Measurements from ENCODE around the gene HNRNPAB.

HNRNPAB gene

GRCh38 chr5:178204182-178204934, at the start of gene HNRNPAB:
TSS of gene HNRNPAB (plus strand) at chr5:178204533. CDS start at chr5:178204838, 305 bp downstream.
- H3K9me3 Mint-ChIP-seq = no peaks in the 10 kb centered on the region
- peak; percentile 89 for ATAC-seq (replicated peaks; ENCODE audit: extremely low read depth, poor library complexity, severe bottlenecking)
- peaks cover 32% of the 10 kb centered on the region for H3K4me1 Mint-ChIP-seq
- peak within 1 kb of the TSS; percentile 98 for H3K4me3 Mint-ChIP-seq
- peaks cover 46% of the 10 kb centered on the region for H3K36me3 Mint-ChIP-seq (ENCODE audit: insufficient read depth)
- DNase-seq (ENCODE audit: low spot score in 2 of 2) = peak; percentile 94 to 98
- peak within 1 kb of the TSS; percentile 99 for H3K27ac Mint-ChIP-seq (ENCODE audit: low read depth)
- H3K27me3 Mint-ChIP-seq = no peaks in the 10 kb centered on the region

- Mint-ChIP-seq H3K27ac (ENCODE audit: low read depth) (no peak overlapping the region), H3K4me3 (no peak overlapping the region), H3K9me3 (no peaks in the 10 kb centered on the region), H3K36me3 (ENCODE audit: insufficient read depth) (peaks cover 14% of the 10 kb centered on the region), H3K4me1 (peaks cover 31% of the 10 kb centered on the region), H3K27me3 (no peaks in the 10 kb centered on the region)
- DNase-seq (ENCODE audit: low spot score in 2 of 2) = no peak
- no peak for ATAC-seq (replicated peaks; ENCODE audit: extremely low read depth, poor library complexity, severe bottlenecking)
Observed at GRCh38 chr5:178155065-178155464, 49.3 kb upstream of the HNRNPAB start.

DNA sequence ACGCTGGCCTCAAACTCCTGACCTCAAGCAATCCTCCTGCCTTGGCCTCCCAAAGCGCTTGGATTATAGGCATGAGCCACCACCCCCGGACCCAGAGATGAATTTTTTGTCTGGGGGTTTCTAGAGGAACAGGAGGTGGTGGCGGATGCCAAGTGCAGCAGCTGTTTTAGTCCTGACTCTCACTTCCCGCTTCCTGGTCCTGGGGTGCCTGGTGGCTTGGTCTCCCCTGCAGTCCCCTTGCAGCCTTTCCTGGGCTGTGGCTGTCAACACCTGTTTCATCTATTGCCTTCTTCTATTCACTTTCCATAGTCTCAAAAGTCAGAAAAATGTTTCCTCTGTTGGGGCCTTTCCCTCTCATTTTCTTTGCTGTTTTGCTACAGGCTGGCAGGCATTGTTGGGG, 44.2 kb upstream of the HNRNPAB start:
- no peak for ATAC-seq (replicated peaks; ENCODE audit: extremely low read depth, poor library complexity, severe bottlenecking)
- peaks cover 31% of the 10 kb centered on the region for H3K27me3 Mint-ChIP-seq
- no peak overlapping the region for H3K27ac Mint-ChIP-seq (ENCODE audit: low read depth)
- no peaks in the 10 kb centered on the region for H3K36me3 Mint-ChIP-seq (ENCODE audit: insufficient read depth)
- DNase-seq (ENCODE audit: low spot score in 2 of 2) = no peak
- H3K4me3 Mint-ChIP-seq = no peak overlapping the region
- peaks cover 7% of the 10 kb centered on the region for H3K4me1 Mint-ChIP-seq
- H3K9me3 Mint-ChIP-seq = no peaks in the 10 kb centered on the region

- H3K9me3 Mint-ChIP-seq = no peaks in the 10 kb centered on the region
- H3K27ac Mint-ChIP-seq (ENCODE audit: low read depth) = no peak overlapping the region
- DNase-seq (ENCODE audit: low spot score in 2 of 2) = no peak
- H3K27me3 Mint-ChIP-seq = peaks cover 31% of the 10 kb centered on the region
- ATAC-seq (replicated peaks; ENCODE audit: extremely low read depth, poor library complexity, severe bottlenecking) = no peak
- H3K36me3 Mint-ChIP-seq (ENCODE audit: insufficient read depth) = no peaks in the 10 kb centered on the region
- no peak overlapping the region for H3K4me3 Mint-ChIP-seq
- peaks cover 7% of the 10 kb centered on the region for H3K4me1 Mint-ChIP-seq
Observed at GRCh38 chr5:178162481-178162880, 41.9 kb upstream of the HNRNPAB start.

GRCh38 chr5:178163772-178164735, 40.3 kb upstream of the HNRNPAB start:
- H3K36me3 Mint-ChIP-seq (ENCODE audit: insufficient read depth) = no peaks in the 10 kb centered on the region
- DNase-seq (ENCODE audit: low spot score in 2 of 2) (peak; percentile 89 to 98), ATAC-seq (replicated peaks; ENCODE audit: extremely low read depth, poor library complexity, severe bottlenecking) (peak; percentile 97)
- H3K27me3 Mint-ChIP-seq = peaks cover 31% of the 10 kb centered on the region
- peak overlapping the region; percentile 45 for H3K27ac Mint-ChIP-seq (ENCODE audit: low read depth)
- H3K4me1 Mint-ChIP-seq = peaks cover 7% of the 10 kb centered on the region
- H3K9me3 Mint-ChIP-seq = no peaks in the 10 kb centered on the region
- H3K4me3 Mint-ChIP-seq = no peak overlapping the region

DNA sequence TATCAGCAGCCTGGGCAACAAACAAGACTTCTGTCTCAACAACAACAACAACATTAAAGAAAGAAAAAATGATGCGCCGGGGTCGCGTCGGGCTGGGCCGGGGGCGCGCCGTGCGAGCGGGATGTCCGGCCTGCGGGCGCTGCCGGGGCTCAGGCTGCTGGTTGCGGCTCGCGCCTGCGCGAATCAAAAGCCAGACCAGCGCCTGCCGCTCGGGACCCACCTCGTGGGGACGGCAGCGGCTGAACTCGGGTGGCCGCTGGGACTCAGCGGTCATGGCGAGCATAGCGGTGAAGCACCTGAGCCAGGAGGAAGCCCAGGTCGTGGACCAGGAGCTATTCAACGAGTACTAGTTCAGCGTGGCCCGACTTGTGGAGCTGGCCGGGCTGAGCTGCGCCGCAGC, 38.8 kb upstream of the HNRNPAB start:
- no peak overlapping the region for H3K27ac Mint-ChIP-seq (ENCODE audit: low read depth)
- no peak overlapping the region for H3K4me3 Mint-ChIP-seq

DNA sequence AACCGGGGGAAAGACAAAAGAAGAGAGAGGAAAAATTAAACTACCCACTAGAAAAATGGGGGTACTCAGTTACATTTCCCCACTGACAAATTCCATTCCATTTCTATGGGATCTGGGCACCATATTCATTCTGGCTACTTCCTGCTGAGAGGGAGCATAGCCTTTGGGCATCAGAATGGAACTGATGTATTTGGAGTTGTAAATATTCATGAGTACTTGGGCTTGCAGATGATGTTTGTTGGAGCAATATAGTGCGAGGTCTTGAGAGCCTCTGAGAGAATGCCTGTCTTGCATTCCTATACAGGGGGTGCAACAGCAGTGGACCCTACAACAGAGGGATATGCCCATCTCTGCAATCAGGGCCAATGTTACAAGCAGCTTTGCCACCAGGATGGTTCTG, 33.9 kb upstream of the HNRNPAB start:
- ATAC-seq (replicated peaks; ENCODE audit: extremely low read depth, poor library complexity, severe bottlenecking) (no peak), DNase-seq (ENCODE audit: low spot score in 2 of 2) (no peak)
- no peak overlapping the region for H3K27ac Mint-ChIP-seq (ENCODE audit: low read depth)
- no peaks in the 10 kb centered on the region for H3K9me3 Mint-ChIP-seq
- H3K36me3 Mint-ChIP-seq (ENCODE audit: insufficient read depth) = no peaks in the 10 kb centered on the region
- H3K27me3 Mint-ChIP-seq = peaks cover 8% of the 10 kb centered on the region
- no peak overlapping the region for H3K4me3 Mint-ChIP-seq
- no peaks in the 10 kb centered on the region for H3K4me1 Mint-ChIP-seq

More for the DNA sequence above, 38.8 kb upstream of the HNRNPAB start:
- no peaks in the 10 kb centered on the region for H3K36me3 Mint-ChIP-seq (ENCODE audit: insufficient read depth)
- H3K27me3 Mint-ChIP-seq = peaks cover 39% of the 10 kb centered on the region
- DNase-seq (ENCODE audit: low spot score in 2 of 2) (no peak), ATAC-seq (replicated peaks; ENCODE audit: extremely low read depth, poor library complexity, severe bottlenecking) (no peak)
- H3K9me3 Mint-ChIP-seq = no peaks in the 10 kb centered on the region
- H3K4me1 Mint-ChIP-seq = peaks cover 7% of the 10 kb centered on the region

DNA sequence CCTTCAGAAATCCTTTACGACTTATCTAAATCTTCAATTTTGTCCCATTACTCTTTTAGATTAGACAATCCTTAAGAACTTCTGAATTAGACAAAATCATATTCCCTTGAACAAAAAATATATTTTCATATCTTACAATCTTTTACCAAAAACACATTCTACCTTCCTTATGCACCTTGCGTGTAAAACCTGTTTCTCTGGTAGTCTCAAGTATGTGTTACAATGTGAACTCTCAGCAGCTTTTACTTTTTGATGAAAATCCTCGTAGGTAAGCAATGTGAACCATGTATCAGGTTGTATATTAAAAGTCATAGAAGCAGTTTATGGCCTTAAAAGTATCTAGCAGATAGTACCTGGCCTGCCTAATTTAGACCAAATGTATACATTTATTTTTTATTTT, 29.9 kb upstream of the HNRNPAB start:
- Mint-ChIP-seq H3K36me3 (ENCODE audit: insufficient read depth) (no peaks in the 10 kb centered on the region), H3K4me3 (no peak overlapping the region), H3K27me3 (peaks cover 30% of the 10 kb centered on the region), H3K9me3 (no peaks in the 10 kb centered on the region), H3K27ac (ENCODE audit: low read depth) (no peak overlapping the region), H3K4me1 (no peaks in the 10 kb centered on the region)
- ATAC-seq (replicated peaks; ENCODE audit: extremely low read depth, poor library complexity, severe bottlenecking) (no peak), DNase-seq (ENCODE audit: low spot score in 2 of 2) (no peak)

GRCh38 chr5:178176791-178177190, 27.5 kb upstream of the HNRNPAB start:
- Mint-ChIP-seq H3K36me3 (ENCODE audit: insufficient read depth) (no peaks in the 10 kb centered on the region), H3K4me1 (no peaks in the 10 kb centered on the region), H3K27me3 (peaks cover 25% of the 10 kb centered on the region), H3K9me3 (no peaks in the 10 kb centered on the region), H3K4me3 (no peak overlapping the region), H3K27ac (ENCODE audit: low read depth) (no peak overlapping the region)
- no peak for DNase-seq (ENCODE audit: low spot score in 2 of 2)
- no peak for ATAC-seq (replicated peaks; ENCODE audit: extremely low read depth, poor library complexity, severe bottlenecking)

- H3K9me3 Mint-ChIP-seq = no peaks in the 10 kb centered on the region
- no peaks in the 10 kb centered on the region for H3K4me1 Mint-ChIP-seq
- H3K27ac Mint-ChIP-seq (ENCODE audit: low read depth) = no peak overlapping the region
- peaks cover 2% of the 10 kb centered on the region for H3K36me3 Mint-ChIP-seq (ENCODE audit: insufficient read depth)
- H3K27me3 Mint-ChIP-seq = peaks cover 25% of the 10 kb centered on the region
- DNase-seq (ENCODE audit: low spot score in 2 of 2) = no peak
- H3K4me3 Mint-ChIP-seq = no peak overlapping the region
- ATAC-seq (replicated peaks; ENCODE audit: extremely low read depth, poor library complexity, severe bottlenecking) = no peak
Observed at GRCh38 chr5:178177569-178177968, 26.8 kb upstream of the HNRNPAB start.

- Mint-ChIP-seq H3K36me3 (ENCODE audit: insufficient read depth) (peaks cover 2% of the 10 kb centered on the region), H3K27ac (ENCODE audit: low read depth) (no peak overlapping the region), H3K4me1 (no peaks in the 10 kb centered on the region), H3K27me3 (peaks cover 25% of the 10 kb centered on the region), H3K9me3 (no peaks in the 10 kb centered on the region), H3K4me3 (no peak overlapping the region)
- DNase-seq (ENCODE audit: low spot score in 2 of 2) (no peak), ATAC-seq (replicated peaks; ENCODE audit: extremely low read depth, poor library complexity, severe bottlenecking) (no peak)
Observed at GRCh38 chr5:178180141-178180863, 24.0 kb upstream of the HNRNPAB start.

GRCh38 chr5:178182158-178182876, 22.0 kb upstream of the HNRNPAB start:
- peaks cover 16% of the 10 kb centered on the region for H3K27me3 Mint-ChIP-seq
- no peaks in the 10 kb centered on the region for H3K4me1 Mint-ChIP-seq
- H3K9me3 Mint-ChIP-seq = no peaks in the 10 kb centered on the region
- H3K36me3 Mint-ChIP-seq (ENCODE audit: insufficient read depth) = peaks cover 2% of the 10 kb centered on the region
- ATAC-seq (replicated peaks; ENCODE audit: extremely low read depth, poor library complexity, severe bottlenecking) (no peak), DNase-seq (ENCODE audit: low spot score in 2 of 2) (no peak)
- H3K4me3 Mint-ChIP-seq = no peak overlapping the region
- H3K27ac Mint-ChIP-seq (ENCODE audit: low read depth) = no peak overlapping the region
